HG03159 (cell line): ENCODE results near the gene ABHD2.
"Not testable (repeated sequence)": the region's sequence is repeated elsewhere in the genome, so short reads cannot be mapped to it uniquely, and the experiment has no call there.

Source experiments
- ATAC-seq: cut with Tn5 transposase; IDR thresholded peaks from one replicate; pipeline ENCODE4 v1.9.1; 2021; ENCODE audit warnings: mild to moderate bottlenecking, moderate library complexity; ENCODE audit not compliant: unreplicated experiment

The ABHD2 gene

DNA sequence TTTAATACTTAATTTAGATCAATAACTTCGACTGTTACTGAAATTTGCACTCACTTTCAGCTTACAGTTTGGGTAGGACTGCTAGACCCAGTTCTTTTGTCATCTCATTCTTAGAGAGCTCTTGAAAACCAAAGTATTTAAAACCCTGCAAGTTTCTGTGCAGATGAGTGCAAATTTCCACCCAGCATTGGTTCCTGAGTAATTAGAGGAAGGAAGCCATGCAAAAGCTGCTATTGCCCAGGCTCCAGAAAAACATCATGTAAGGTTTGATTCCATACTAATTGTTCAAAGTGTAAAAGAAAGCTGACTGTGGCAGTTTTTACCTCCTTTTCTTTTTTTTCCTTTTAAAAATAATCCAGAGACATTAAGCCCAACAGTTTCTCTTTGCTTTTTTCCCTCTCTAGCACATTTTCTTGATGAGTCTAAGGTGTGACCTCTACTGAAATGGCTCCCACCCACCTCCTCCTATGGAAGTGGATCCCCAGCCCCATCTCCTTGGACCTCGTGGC, 30.3 kb downstream of the ABHD2 start:
- ATAC-seq = no peak

- ATAC-seq = no peak
Measured at GRCh38 chr15:89119489-89120478, 31.5 kb downstream of the ABHD2 start.

GRCh38 chr15:89120479-89121000, 32.3 kb downstream of the ABHD2 start:
- ATAC-seq = not testable (repeated sequence)

DNA sequence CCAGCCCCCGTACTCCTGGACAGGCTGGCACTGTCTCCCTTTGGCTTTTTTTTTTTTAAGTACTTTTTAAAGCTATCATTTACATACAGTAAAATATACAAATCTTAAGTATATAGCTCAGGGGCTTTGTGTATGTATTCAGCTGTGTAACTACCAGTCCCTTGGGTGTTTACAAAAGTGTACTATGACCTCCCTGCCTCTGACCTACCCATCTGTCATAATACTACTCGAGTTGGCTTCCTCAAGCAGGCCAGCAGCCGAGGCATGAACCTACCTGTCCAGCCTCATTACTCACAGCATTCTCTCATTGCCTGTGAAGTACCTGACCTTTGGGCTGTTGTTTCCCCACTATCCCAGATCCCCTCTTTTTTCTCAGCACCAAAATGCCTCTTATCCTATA, 33.2 kb downstream of the ABHD2 start:
- no peak for ATAC-seq

GRCh38 chr15:89122505-89123180, 34.4 kb downstream of the ABHD2 start:
- no peak for ATAC-seq

GRCh38 chr15:89123181-89123525, 34.9 kb downstream of the ABHD2 start:
- no peak for ATAC-seq

- no peak for ATAC-seq
Measured at GRCh38 chr15:89125088-89125826, 37.0 kb downstream of the ABHD2 start.

DNA sequence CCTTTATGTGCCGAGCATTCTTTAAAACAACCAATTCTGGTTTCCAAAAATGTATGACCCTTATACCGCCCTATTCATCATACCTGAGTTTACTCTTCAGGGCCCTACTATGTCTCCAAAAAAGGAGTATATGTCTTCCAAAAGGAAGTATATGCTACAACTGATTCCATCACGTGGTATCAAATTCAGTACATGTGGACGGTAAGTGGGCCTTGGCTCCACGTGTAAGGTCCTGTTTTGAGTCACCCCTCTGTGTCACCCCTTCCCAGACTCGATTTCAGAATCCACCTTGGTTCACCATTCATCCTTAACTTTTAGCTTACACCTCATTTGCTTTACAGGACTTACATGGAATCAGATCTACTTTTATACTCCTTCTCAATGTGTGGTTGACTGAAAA, 37.8 kb downstream of the ABHD2 start:
- no peak for ATAC-seq

- ATAC-seq = no peak
Measured at GRCh38 chr15:89127054-89127702, 38.9 kb downstream of the ABHD2 start.

DNA sequence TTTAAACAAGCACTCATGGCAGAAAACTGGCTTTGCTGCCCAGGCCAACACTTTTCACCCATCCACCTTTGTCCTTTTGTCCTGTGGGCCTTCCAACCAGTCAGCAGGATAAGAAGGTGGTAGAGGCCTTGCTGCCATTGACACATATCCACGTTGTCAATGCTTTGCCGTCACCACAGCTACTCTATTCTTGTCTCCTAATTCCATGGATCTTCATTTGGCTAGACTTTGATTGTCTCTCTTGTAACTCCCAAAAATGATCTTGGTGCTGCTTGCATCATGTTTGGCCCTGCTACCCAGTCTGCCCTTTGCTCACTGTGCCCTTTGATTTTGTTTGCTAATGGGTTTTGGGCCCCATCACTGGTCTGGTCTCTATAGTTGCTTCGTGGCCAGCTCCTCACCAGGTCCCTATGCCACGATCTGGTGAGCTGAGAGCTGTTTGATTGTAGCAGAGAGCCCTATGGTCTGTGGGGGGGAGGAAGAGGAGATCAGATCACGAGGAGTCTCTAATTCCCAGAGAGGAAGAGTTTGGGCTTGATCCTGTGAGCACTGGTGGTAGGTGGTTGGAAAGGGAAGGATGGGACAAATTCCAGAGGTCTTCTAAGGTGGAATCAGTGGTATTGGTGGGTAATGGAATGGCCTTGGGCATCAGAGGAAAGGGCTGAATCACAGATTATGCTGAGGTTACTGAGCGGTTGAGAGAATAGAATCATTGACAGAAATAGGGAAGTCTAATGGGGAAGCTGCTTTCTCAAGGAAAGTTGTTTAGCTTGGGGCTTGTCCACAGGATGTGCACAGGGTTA, 40.3 kb downstream of the ABHD2 start:
- no peak for ATAC-seq

DNA sequence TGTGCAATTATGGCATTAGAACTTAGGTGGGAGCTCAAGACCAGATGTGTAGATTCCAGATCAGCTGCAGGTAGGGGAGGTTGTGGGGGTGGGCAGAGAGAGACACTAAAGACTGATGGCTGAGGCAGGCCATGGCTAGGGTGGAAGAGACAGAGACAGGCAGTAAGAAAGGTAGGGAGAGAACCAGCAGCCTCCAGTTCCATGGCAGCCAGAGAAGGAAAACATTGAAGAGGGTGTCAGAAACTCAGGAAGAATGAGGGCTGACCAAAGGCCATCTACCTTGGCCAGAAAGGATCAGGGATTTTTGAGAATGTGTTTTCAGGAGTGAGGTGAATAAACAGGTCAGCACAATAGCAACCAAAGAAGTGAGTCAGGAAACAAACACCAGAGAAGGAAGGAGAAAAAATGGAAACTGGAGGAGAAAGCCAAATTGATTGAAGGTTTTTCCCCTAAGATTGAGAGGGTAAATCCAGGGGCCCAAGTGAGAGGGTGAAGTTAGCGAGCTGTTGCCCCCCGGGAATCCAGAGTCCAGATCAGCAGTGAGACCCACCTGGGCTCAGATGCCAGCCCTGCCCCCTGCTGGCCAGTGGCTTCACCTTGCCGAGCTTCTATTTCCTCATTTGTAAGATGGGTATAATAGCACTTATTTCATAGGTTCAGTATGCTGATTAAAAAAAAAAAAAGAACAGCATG, 41.0 kb downstream of the ABHD2 start:
- ATAC-seq = no peak

GRCh38 chr15:89129816-89130134, 41.5 kb downstream of the ABHD2 start:
- no peak for ATAC-seq

GRCh38 chr15:89130201-89130600, 41.9 kb downstream of the ABHD2 start:
- peak; percentile 47 for ATAC-seq

- no peak for ATAC-seq
Measured at GRCh38 chr15:89131731-89132130, 43.5 kb downstream of the ABHD2 start.

DNA sequence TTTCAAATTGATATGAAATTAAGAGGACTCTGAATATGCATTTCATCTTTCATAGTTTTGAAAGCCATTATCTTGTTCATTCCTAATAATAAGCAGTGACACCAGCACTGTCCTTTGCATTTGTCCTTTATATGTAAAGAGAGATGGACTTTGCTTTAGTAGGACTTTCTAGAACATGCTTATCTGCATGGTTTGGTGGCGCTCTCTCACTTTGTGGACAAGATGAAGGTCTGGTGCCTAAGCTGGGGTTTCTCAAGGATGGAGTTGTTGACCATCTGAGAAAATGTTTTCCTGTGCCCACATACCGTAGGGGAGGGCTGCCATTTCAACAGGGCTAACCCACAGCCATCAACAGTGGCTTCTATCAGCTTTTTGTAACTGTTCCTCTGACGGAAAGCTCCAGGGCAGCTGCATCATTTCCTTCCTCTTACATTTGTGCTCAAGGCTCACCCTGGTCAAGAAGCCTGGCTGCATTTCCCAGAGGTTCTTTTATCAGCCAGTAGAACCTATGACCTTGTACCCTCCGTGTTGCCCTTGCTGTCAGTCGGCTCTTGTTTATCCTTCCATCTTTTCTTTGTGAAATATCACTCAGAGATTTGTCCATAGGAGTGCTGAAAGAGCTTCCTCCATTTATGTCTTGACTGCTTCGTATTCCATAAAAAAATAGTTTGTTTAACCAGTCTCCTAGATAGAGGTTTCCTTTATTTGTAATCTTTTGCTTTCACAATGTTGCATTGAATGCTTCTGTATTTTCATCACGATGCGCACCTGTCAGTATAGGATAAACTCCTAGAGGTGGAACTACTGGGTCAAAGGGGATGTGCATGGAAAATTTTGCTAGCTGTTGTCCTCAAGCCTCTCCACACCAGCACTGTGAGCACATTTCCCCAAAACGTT, 44.6 kb downstream of the ABHD2 start:
- no peak for ATAC-seq

GRCh38 chr15:89135387-89136077, 47.3 kb downstream of the ABHD2 start:
- ATAC-seq = not testable (repeated sequence)

GRCh38 chr15:89136078-89136806, 48.0 kb downstream of the ABHD2 start:
- ATAC-seq = no peak
